ENCODE results near the gene WNK2.
"Not testable (repeated sequence)": the region's sequence is repeated elsewhere in the genome, so short reads cannot be mapped to it uniquely, and the experiment has no call there.

WNK2 gene

DNA sequence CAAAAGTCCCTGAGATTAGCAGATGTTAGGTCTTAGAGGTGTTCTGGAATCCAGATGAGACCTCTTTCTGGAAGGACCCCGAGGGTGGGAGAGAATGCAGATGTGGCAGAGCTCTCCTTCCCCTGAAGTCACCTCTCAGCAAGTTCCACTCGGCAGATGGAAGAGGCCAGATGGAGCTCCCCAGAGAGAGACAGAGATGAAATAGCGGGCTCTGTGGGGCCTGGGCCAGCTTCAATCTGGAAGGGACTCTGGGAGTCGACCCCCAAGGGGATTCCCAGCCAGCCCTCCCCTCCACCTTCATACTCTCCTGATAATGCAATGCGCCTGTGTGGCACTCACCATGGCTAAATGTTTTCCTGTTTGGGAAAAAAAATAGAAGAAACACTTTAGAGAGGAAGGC lies 60.2 kb downstream of the WNK2 start:
- DNase-seq = no peak

DNA sequence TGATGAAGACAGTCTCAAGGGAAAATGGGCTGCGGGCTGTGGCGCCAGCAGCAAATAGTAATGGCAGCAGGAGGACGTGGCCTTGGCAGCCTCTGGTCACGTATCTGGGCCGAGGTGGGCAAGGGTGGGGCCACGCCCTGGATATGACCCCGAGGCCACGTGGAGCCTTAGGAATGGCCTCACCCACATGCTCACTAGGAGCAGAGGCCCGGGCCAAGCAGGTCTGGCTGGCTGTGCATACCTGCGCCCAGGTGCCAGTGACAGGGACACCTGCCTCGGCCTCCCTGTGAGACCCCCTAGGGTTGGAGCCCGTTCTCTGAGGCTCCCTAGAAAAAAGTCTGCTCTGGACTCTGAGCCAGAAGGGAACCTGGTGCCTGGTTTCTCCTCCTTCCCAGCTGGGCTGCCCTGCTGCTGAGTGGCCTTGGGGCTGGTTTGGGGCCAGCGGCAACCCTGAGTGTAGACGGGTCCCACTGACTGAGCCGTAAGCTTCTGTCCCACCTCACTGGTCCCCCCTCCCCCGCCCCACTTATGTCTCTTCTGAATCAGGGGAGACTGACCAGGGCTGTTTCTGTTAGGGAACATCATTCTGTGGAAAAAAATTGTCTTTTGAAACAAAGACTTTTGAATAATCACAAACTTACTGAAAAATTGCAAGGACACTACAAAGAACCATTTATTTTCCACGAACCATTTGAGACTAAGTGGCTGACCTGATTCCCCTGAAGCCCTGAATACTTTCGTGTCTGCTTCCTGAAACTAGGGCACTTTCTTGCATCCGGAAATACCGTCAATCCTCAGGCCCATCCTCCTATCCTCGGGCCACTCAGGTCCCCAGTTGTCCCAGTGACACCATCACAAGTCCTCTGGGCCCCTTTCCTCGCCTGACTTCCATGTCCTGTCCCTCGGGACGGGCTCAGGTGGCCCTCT lies 60.8 kb downstream of the WNK2 start:
- DNase-seq = no peak

DNA sequence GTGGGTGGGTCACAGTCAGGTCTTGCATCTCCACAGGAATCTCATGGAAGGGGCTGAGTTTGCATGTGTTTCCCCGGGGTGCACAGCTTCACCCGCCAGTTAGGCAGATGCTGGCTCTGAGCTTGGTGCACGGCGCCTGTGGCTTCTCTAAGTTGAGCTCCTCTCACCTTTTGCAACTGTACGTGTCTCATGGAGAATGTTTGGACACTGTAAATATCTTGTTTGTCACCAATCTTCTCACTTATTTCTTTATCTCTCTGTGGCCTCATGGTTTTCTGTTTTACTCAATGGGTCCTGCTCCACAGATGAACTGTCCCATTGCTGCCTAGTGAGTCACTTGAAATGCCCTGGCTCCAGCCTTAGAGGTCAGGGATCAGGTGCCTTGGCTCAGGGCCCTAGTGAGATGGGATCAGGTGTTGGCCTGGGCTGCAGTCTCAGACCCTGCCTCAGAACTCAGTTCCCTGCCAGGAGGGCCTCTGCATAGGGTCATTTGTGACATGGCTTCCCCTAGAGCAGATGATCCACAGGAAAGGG lies 61.6 kb downstream of the WNK2 start:
- no peak for DNase-seq

DNA sequence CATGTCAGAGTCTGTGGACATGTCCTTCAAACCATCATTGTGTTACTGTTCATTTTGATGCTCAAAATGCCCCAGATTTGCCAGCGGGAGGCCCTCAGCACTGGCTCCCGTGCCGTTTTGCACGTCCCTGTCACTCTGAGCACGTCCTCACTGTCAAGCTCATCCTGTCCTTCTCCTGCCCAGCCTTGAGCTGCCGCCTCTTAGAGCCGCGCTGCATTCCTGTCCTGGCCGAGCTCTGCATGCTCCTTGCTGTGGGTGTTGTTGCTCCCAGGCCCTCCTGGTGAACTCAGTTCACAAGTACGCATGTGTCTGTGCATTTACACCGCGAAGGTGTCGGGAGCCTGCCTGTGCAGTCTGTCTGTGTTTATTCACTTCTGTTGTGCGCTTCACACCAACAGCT lies 62.2 kb downstream of the WNK2 start:
- DNase-seq = no peak

DNA sequence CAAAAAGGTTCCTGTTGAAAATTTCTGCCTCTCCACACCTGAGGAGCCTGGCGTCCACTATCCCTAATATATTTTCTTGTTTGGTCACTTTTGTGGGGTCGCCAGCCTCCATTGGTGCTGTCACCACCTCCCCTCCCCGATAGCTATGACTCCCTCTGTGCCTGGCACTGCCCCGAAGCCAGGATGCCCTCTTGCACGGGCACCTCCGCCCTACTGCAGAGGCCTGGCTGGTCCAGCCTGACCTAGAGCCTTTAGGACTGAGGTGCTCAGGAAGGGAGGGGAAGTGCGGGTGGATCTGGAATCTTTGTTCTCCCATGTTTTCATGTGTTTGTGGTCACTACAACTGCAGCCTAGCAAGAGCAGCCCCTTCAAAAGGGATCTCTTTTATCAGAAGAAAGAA lies 62.6 kb downstream of the WNK2 start:
- DNase-seq = no peak

DNA sequence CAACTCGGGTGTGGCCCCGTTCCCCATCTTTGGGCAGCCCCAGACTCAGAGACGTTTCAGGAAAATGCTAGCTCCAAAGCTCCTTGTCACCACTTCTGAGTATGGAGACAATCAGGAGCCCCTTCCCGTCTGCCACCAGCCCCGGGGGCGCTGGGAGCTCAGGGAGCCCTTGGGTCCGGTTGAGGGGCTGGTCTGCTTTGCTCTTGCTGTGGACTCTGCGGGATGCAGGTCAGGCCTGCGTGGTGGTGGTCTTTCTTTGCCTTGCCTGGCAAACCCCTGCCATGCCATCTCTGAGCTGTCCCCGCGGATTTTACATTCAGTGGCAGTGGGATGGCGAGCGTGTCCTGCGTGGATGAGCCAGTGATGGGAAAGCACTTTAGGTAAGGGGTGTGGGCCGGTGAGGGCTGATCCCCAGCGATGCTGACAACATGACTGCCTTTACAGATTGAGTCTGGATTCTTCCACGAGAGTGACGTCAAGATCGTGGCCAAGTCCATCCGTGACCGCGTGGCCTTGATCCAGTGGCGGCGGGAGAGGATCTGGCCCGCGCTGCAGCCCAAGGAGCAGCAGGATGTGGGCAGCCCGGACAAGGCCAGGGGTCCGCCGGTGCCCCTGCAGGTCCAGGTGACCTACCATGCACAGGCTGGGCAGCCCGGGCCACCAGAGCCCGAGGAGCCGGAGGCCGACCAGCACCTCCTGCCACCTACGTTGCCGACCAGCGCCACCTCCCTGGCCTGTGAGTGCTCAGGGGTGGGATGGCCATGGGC lies 63.3 kb downstream of the WNK2 start:
- no peak for DNase-seq

DNA sequence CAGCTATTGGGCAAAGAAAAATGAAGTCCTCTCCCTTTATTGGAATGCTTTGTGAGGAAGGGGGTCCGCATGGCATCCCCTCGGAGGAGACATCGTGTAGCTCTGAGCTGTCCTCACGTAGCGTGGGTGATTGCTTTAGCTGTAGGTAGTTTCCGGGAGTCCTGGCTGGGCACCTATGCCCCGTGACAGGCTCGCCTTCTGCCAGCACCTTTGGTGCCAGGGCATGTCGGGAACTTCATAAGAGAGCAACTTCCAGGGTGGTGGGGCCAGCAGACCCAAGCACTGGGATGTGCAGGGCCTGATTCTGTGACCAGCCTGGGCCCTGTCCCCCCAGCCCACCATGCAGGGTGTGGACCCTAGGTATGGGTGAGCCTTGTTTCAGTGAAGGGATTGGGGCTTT lies 64.0 kb downstream of the WNK2 start:
- no peak for DNase-seq

DNA sequence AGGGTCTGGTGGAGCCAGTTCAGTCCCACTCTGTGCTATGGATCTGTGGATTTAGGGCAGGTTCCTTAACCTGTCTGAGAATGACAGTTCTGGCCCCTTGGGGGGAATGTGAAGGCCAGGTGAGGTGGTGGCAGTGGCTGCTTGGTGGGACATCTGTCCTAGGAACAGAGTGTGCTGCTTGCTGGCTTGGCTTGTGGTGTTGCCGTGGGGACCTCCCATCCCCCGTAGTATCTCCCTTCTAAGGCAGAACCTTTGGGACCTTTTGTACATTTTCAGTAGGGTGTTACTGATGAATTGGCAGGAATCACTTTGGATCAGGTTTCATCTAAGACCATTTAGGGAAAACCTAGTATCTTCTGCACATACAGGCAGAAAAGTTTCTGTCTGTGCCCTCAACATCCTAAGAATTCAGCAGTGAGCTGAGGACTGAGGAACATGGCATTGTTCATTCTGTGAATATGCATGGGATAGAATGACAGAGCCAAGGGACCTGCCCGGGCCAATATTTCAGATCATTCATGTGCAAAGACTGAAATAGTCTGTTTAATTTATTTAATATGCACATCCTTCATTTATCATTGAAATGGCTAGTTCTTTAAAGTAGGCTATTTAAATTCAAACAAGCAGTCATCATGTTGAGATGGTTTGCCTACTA lies 64.6 kb downstream of the WNK2 start:
- no peak for DNase-seq

DNA sequence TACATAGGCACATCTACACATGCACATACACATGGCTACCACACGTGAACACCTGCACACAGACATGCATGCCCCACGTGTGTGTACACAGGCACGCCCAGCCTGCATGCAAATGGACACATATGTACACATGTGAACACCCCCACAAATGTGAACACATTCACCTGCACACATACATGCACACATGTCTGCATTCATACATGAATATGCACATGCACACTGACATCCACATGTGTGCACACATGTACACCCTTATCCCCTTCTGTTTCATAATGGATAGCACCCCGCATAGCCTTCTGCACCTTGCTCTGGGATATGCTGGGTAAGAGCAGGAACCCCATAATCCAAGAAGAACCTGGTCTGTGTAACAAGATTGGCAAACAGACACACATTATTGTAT lies 66.2 kb downstream of the WNK2 start:
- DNase-seq = no peak

DNA sequence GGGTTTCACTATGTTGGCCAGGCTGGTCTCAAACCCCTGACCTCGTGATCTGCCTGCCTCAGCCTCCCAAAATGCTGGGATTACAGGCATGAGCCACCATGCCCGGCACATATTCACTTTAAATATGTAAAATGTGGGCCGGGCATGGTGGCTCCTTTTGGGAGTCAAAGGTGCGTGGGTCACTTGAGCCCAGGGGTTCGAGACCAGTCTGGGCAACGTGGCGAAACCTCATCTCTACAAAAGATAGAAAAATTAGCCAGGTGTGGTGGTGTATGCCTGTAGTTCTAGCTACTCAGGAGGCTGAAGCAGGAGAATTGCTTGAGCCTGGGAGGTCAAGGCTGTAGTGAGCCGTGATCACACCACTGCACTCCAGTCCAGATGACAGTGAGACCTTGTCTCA lies 67.4 kb downstream of the WNK2 start:
- DNase-seq = not testable (repeated sequence)

DNA sequence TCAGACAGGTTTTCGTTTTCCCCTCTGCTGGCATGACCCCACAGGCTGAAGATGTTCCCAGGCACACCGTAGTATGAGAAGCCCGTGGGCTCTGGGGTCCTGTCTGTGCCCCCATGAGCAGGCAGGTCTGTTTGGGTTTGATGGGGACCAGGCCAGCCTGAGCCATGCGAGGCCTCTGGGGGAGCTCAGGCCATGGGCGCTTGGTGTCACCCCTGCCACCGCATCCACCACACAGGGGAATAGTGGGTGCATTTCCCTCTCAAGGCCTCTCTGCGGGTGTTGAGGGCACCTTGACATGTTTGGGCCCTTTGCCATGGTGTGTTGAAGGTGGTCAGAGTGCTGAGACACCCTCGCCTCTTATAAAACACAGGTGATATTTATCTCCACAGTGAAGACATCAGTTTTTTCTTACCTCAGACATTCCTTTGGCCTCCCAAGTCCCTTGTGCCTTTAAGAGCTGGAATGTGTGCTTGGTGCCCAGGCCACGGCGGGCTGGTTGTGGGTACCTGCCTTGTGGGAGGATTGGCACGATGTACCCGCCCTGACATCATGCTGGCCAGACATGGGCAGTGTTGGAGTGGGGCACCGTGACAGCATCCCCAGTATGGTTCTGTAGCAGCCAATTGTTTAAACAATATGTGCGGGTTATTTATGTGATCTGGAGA lies 68.3 kb downstream of the WNK2 start:
- DNase-seq = no peak

DNA sequence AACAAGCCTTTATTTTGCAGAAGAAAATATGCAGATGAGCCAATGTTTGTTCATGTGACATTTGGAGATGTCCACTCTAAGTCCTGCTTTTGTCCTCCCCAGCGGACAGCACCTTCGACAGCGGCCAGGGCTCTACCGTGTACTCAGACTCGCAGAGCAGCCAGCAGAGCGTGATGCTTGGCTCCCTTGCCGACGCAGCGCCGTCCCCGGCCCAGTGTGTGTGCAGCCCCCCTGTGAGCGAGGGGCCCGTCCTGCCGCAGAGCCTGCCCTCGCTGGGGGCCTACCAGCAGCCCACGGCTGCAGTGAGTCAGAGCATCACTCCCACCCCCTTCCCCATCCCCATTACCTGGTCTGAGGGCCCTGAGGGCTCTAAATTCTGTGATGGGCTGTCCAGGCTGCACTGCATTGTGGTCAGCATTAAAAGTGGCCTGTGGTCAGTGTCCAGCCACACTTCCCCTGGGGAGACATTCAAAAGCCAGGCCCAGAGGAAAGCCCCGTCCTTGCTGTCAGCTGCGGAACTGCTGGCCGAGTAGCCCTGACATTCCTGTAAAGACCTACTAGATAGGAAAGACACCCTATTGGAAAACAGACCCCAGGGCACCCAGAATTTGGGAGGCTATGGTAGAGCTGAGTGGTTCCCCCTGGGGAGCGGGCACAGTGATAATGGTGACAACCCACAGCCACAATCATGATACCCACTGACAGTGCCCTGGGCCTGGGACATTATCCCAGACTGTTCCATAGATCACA lies 69.0 kb downstream of the WNK2 start:
- DNase-seq = no peak

DNA sequence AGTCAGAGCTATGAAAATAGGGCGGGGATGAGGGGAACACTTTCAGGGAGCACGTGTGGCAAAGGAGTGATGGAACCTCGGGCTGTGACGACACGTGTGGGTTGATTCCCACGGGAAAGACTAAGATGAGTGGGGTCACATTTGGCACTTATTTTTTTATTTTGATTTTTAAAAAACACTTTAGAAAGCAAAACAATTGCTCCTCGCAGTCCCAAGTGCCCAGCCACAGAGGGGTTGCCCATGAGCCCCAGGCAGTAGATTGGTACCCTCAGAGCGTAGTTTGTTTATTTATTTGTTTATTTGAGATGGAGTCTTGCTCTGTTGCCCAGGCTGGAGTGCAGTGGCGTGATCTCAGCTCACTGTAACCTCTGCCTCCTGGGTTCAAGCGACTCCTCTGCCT lies 69.7 kb downstream of the WNK2 start:
- DNase-seq = no peak

DNA sequence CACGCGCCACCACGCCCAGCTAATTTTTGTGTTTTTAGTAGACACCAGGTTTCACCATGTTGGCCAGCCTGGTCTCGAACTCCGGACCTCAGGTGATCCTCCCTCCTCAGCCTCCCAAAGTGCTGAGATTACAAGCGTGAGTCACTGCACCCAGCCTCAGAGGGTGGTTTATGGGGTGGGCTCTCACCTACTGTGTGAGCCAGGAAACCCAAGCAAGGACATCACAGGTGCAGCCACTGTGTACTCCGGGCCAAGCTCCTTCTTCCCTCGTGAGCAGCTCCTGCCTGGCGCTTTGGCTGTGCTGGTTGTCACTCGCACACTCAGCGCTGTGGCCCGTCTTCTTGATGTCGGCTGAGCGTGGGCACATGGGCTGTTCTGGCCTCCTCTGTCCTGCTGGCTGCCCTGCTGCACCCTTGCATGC lies 70.1 kb downstream of the WNK2 start:
- DNase-seq = no peak

DNA sequence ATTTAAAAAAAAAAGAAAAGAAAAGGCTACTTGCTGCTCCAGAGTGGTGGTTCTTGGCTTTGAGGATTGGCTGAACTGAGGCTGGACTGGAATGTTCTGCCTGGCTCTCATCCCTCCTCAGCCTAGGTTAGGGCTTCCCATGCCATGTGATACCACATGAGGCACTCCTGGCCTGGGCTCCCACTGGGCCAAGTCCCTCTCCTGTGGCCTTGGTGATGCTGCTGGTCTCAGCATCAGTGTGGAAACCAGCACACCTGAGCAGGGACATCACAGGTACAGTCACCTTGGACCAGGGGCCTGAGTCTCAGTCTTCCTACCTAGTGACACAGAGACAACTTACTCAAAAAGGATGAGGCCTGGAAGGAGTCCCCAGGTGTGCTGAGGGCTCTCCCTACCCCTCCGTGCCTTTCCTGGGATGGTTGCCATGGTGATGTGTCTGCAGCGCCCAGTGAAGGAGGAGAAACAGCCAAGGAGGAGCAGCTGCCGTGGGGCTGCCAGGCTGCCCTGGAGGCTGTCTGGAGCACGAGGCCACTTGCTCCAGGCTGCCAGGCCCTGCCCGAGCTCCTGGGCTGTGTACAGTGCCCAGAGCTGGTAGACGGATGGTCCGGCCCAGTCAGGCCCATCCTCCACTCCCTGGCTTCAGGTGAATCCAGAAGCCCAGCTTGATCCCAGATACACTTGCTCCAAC lies 71.0 kb downstream of the WNK2 start:
- DNase-seq = no peak

DNA sequence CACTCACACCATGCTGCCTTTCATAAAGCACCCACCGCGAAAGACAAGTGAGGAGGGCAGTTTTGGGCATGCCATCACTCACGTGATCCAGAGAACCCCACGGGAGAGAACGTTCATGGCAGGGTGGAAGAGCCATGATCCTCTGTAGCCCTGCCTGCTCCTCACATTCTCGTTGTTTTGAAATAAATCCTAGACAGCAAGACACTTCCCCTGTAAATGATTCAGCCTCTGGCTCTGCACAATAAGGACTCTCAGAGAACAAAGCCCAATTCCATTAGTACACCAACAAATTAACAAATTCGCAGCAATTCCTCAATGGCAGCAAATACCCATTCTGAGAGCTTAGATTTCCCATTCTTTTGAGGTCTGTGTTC lies 71.5 kb downstream of the WNK2 start:
- DNase-seq = no peak

DNA sequence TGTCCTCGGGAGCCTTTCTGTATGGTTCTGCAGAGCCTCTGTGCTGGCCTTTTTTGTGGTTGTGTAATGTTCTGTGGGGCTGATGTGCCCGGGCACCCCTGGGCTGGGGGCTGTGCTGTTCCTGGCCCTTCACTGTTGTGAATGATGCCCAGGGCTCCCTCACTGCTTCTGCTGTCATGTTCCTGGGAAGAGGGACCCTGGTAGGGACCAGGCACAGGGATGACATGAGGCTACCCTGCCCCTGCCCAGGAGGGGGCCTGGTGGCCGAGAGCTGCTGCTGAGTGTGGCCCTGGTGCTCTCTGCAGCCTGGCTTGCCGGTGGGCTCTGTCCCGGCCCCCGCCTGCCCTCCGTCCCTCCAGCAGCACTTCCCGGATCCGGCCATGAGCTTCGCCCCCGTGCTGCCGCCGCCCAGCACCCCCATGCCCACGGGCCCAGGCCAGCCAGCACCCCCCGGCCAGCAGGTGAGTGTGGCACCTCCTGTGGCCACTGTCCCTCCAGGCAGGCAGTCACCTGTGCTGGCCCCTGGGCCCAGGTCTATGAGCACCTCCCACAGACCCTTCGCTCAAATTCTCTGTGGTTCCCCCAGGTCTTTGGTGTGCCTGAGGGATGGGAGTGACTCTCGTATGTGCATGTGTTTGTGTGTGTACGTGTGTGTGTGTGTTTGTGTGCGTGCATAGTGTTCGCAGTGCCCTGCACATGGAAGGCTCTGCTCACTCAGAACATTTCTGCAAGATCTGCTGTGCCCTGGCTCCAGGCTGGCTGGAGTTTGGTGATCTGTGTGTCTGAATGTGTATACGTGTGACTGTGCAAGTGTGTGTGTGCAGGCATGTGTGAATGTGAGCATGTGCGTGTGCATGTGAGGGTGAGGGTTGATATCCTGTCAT lies 72.3 kb downstream of the WNK2 start:
- no peak for DNase-seq

DNA sequence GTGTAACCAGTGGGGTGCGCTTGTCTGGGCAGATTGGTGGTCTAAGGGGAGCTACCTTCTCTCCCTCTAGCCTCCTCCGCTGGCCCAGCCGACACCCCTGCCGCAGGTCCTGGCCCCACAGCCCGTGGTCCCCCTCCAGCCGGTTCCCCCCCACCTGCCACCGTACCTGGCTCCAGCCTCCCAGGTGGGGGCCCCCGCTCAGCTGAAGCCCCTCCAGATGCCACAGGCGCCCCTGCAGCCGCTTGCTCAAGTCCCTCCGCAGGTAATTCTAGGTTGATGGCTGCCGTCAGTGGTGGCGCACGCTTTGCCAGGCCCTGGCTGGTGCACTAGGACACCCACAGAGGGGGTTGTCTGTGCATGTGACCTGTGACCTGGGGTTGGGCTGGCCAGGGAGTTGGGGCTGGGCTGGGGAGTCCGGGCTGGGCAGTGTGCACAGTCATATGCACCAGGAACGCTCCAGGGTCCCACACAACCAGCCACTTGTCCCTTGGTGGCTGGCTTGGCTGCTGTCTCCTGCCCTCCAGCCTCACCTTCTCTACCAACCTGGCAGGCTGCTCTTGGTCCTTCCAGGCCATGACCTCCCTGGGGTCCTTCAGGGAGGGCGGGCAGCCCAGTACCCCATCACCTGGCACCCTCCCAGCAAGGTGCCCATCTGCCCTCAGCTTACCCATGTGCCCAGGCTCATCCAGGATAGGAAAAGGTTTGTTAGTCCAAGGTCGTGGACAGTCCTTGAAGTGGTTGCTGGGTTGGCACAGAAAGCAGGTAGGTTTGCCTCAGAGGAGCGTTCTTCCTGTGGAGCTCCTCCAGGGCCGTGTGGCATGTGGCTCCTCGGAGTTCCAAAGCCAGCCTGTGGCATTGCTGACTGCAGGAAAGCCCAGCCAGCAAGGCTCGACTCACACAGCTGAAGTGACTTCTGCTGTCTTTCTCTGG lies 73.2 kb downstream of the WNK2 start:
- DNase-seq = no peak

DNA sequence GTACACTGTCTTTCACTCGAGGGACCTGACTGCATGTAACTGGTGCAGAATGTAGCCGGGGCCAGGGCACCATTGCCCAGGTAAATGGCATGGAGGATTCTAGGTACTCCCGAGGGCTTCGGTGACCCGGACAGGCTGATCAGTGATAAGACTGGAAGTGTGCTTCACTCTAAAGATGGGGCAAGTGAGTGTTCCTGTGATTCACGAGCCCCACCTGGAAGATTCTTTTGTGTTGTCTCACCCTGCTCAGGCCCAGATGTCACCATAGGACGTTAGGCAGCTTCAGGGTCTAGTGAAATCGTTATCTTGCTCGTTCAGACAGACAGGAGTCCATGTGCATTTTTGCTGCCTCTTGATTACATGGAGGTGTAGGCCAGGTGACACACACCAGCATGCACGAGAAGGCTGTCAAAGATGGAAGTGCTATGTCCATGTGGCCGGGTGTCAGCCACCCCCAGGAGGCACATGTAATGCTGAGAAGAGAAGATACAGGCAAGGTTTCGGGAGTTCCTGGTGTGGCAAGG lies 73.9 kb downstream of the WNK2 start:
- DNase-seq = no peak

Data from DMS53 (cell line).